Coronary artery (tissue), 2 donors: ENCODE data around the gene WNK4.

ENCODE experiments used
- DNase-seq: peaks from one replicate; pipeline ENCODE4 v3.0.0-alpha.2; 2017; ENCODE audit warnings: low spot score
- H3K27ac ChIP-seq, 2 donors: fragments of 200-600 bp; sonication (generic); one replicate each; pipeline ENCODE4 v1.5.1; 2016 to 2019
- H3K4me3 ChIP-seq: fragments of 200-600 bp; sonication (generic); 2 replicates; pipeline ENCODE4 v1.5.1; 2016; ENCODE audit warnings: mild to moderate bottlenecking, moderate library complexity
- TF ChIP-seq, protein P1 (sequence below): fragments of 200-600 bp; sonication (generic); IDR thresholded peaks from one replicate; pipeline ENCODE4 v1.5.1; 2019; ENCODE audit warnings: antibody characterized with exemption

The WNK4 gene

DNA sequence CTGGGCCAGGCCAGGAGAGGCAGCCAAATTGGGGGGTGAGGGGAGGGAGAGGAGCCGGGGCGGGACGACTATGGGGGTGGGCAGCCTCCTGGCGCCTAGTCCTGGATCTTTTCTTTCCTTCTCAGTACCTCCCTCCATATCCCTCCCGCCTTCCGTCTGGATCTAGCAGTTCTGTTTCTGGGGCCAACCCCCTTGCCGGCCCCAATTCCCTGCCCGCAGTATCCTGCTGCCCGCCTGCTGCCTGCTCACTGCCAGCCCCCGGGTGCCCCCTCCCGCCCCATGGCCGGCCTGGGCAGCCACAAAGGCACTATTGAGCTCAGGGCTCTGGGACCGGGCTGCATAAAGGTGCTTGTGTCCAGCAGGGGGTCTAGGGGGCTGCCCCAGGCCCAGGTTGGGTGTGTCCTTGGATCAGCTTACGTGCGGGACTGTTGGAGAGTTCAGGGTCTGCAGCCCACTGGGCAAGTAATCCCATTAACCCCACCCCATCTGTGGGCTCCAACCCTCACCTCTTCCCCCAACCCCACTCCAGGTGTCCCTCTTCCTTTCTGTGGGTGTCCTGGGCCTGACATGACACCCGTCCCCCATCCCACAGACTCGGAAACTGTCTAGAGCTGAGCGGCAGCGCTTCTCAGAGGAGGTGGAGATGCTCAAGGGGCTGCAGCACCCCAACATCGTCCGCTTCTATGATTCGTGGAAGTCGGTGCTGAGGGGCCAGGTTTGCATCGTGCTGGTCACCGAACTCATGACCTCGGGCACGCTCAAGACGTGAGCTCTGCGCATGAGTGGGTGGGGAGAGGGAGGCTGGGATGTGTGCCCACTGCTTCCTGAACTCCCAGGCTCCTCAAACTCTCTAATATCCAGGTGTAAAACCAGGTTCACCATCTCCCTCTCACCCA, 2.0 kb downstream of the WNK4 start:
- Histone ChIP-seq H3K4me3 (no peak overlapping the region), H3K27ac (no peak overlapping the region)
- DNase-seq = no peak
- TF ChIP-seq, protein P1, sequence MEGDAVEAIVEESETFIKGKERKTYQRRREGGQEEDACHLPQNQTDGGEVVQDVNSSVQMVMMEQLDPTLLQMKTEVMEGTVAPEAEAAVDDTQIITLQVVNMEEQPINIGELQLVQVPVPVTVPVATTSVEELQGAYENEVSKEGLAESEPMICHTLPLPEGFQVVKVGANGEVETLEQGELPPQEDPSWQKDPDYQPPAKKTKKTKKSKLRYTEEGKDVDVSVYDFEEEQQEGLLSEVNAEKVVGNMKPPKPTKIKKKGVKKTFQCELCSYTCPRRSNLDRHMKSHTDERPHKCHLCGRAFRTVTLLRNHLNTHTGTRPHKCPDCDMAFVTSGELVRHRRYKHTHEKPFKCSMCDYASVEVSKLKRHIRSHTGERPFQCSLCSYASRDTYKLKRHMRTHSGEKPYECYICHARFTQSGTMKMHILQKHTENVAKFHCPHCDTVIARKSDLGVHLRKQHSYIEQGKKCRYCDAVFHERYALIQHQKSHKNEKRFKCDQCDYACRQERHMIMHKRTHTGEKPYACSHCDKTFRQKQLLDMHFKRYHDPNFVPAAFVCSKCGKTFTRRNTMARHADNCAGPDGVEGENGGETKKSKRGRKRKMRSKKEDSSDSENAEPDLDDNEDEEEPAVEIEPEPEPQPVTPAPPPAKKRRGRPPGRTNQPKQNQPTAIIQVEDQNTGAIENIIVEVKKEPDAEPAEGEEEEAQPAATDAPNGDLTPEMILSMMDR = no peak

DNA sequence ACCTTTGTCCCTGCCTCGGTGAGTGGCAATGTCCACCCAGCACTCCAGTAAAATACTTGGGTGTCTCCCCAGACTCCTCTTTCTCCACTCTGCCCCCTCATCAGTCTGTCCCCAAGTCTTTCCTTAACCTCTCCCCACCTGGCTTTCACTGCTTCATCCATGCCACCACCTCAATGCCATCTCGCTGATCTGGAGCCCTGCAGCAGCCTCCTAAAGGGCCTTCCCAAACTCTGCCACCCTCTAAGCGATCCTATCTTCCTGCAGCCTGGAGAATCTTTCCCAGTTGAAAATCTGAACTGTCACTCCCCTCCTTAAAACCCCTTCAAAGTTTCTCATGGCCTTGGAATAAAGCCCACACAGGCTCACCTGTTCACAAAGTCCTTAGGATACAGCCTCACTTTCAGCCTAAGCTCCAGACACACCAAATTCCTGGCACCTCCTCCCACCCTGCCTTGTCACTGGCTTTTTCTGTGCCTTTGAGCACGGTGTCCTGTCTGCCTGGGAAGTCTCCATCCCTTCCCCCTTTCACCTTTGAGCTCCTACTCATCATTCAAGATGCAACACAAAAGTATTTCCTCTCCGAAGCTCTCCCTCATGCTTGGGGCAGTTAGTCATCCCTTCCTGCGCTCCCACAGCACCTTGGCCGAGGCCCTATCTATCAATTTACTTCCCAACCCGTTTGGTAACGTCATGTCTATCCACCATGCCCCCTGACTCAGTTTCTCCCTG, 2.8 kb downstream of the WNK4 start:
- TF ChIP-seq, protein P1 = no peak
- DNase-seq = no peak
- Histone ChIP-seq H3K27ac (no peak overlapping the region), H3K4me3 (no peak overlapping the region)

- DNase-seq = no peak
- no peak overlapping the region for H3K27ac ChIP-seq
- H3K4me3 ChIP-seq = no peak overlapping the region
- TF ChIP-seq, protein P1 = no peak
These were observed 3.4 kb downstream of the WNK4 start for GRCh38 chr17:42783791-42784138.

DNA sequence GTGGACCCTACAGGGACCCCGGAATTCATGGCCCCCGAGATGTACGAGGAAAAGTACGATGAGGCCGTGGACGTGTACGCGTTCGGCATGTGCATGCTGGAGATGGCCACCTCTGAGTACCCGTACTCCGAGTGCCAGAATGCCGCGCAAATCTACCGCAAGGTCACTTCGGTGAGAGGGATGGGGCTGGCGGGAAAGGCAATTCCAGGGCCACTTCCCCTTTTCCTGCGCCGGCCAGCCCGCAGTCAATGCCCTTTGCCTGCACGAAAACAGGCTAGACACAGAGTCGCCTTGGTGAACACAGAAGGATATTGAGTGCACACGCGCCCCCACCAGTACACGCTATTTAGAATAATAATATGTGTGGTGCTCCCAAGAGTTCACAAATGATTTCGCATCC, 4.0 kb downstream of the WNK4 start:
- TF ChIP-seq, protein P1 = no peak
- no peak for DNase-seq
- peak overlapping the region; percentile 28 for H3K4me3 ChIP-seq
- no peak overlapping the region for H3K27ac ChIP-seq

DNA sequence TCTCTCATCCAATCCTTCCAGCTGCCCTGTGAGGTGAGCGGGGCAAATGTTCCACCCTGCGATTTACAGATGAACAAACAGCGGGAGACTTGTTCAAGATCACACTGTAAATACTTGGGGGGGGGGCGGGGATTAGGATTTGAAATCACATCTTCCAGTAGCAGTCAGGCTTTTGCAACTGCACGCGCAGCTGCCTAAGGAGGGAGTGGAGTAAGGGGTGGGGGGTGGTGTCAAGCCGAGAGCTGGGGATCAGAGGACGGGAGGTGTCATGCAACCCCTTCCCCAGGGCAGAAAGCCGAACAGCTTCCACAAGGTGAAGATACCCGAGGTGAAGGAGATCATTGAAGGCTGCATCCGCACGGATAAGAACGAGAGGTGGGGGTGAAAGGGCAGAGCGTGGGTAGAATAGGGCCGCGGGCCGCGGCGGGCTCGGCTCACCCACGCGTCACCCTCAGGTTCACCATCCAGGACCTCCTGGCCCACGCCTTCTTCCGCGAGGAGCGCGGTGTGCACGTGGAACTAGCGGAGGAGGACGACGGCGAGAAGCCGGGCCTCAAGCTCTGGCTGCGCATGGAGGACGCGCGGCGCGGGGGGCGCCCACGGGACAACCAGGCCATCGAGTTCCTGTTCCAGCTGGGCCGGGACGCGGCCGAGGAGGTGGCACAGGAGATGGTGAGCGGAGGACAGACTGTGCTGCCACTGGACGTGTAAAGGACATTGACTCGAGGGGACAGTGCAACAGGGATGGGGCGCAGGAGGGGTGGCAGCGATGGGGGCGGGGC, 4.6 kb downstream of the WNK4 start:
- TF ChIP-seq, protein P1 = no peak
- no peak overlapping the region for H3K27ac ChIP-seq
- no peak for DNase-seq
- peak overlapping the region; percentile 28 for H3K4me3 ChIP-seq

DNA sequence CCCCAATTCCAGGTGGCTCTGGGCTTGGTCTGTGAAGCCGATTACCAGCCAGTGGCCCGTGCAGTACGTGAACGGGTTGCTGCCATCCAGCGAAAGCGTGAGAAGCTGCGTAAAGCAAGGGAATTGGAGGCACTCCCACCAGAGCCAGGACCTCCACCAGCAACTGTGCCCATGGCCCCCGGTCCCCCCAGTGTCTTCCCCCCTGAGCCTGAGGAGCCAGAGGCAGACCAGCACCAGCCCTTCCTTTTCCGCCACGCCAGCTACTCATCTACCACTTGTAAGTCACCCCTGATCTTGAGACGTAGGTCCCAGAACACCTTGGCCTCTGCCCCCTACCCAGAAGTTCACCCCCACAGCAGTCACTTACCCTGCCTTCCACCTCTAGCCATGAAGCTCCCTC, 6.9 kb downstream of the WNK4 start:
- DNase-seq = no peak
- Histone ChIP-seq H3K4me3 (no peak overlapping the region), H3K27ac (no peak overlapping the region)
- TF ChIP-seq, protein P1 = no peak
